Measurements from ENCODE around the gene ELF2. TPM values are rescaled to one million over a fixed set of nuclear protein-coding genes. Genes with fewer than 3 reads are reported as not detected.

ELF2 gene
- polyA plus RNA-seq, 1 of the 3 experiments (the other 2 are of a cell fraction): 14.0 TPM

GRCh38 chr4:139171876-139172691 lies 4.9 kb downstream of the ELF2 start:
- peaks cover 3 to 18% of the 10 kb centered on the region in 2 experiments; a peak in 2 of 4 replicates for H3K4me1 ChIP-seq (ENCODE audit: control insufficient read depth in 1 of 2, insufficient read depth in 2 of 2, low read depth in 1 of 2, low read length in 1 of 2)
- peak overlapping the region; percentile 43 to 83; a peak in 3 of 4 replicates for H3K27ac ChIP-seq (ENCODE audit: low read depth in 2 of 2, low read length in 1 of 2)
- WGBS (ENCODE audit: low lambda C conversion rate): 27% methylated on average over 7 of the region's 7 CpGs
- POLR2A ChIA-PET: no interaction called here
- H3F3A ChIP-seq (replicated peaks; ENCODE audit: insufficient read depth): peaks cover 29% of the 10 kb centered on the region
- H3K9me2 ChIP-seq: no peaks in the 10 kb centered on the region
- H3K9me3 ChIP-seq: no peaks in the 10 kb centered on the region
- no peak for DNase-seq
- TF ChIP-seq FOSL2 (IDR thresholded peaks at IDR 0.05; ENCODE audit: borderline replicate concordance, low read depth) (peak; percentile 82), PBX3 (IDR thresholded peaks at IDR 0.05) (peak; percentile 72), NFIC (IDR thresholded peaks at IDR 0.05; ENCODE audit: borderline replicate concordance) (no peak), CHD2 (IDR thresholded peaks at IDR 0.05; ENCODE audit: low read length, partially characterized antibody) (no peak), USF1 (IDR thresholded peaks at IDR 0.05; ENCODE audit: borderline replicate concordance, low read depth) (no peak), YY1 (IDR thresholded peaks at IDR 0.05; ENCODE audit: low read depth) (peak; percentile 64; the same call in 1 of the 2 replicates), TCF12 (IDR thresholded peaks at IDR 0.05) (peak; percentile 38), FOXJ3 (CRISPR knock-in tag; IDR thresholded peaks at IDR 0.05) (no peak), TEAD4 (IDR thresholded peaks at IDR 0.05; ENCODE audit: borderline replicate concordance, insufficient read depth) (no peak), FOXM1 (IDR thresholded peaks at IDR 0.05; ENCODE audit: low read depth) (no peak), MEF2A (IDR thresholded peaks at IDR 0.05; ENCODE audit: borderline replicate concordance, low read depth) (no peak), IRF3 (IDR thresholded peaks at IDR 0.05; ENCODE audit: low read depth, low read length) (no peak), RXRA (IDR thresholded peaks at IDR 0.05; ENCODE audit: borderline replicate concordance, low read depth) (no peak), EP300 (IDR thresholded peaks at IDR 0.05; ENCODE audit: borderline replicate concordance in 1 of 2, low read depth in 1 of 2, low read length in 1 of 2) (no peak), SIN3A (IDR thresholded peaks at IDR 0.05; ENCODE audit: borderline replicate concordance, low read depth, low read length) (no peak), JUND (IDR thresholded peaks at IDR 0.05) (peak; percentile 61), POLR2AphosphoS5 (IDR thresholded peaks at IDR 0.05; ENCODE audit: low read depth, low read length) (no peak)
- TF ChIP-seq, protein P1, sequence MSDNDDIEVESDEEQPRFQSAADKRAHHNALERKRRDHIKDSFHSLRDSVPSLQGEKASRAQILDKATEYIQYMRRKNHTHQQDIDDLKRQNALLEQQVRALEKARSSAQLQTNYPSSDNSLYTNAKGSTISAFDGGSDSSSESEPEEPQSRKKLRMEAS (IDR thresholded peaks at IDR 0.05; ENCODE audit: low read depth): peak; percentile 49; the same call in 1 of the 2 replicates
- peaks cover 21% of the 10 kb centered on the region; the same call in 1 of the 2 replicates for H4K20me1 ChIP-seq (ENCODE audit: insufficient read depth)
- peaks cover 91% of the 10 kb centered on the region for H3K79me2 ChIP-seq (ENCODE audit: insufficient read depth)
- peak overlapping the region; percentile 63 for H2AFZ ChIP-seq (ENCODE audit: low read depth)
- peak overlapping the region; percentile 10; the same call in 1 of the 2 replicates for H3K9ac ChIP-seq
- H3K4me3 ChIP-seq (ENCODE audit: low read depth in 2 of 2, low read length in 1 of 2): peak overlapping the region in 1 of 2 experiments; percentile 17; a peak in 1 of 4 replicates
- no peaks in the 10 kb centered on the region for H3K27me3 ChIP-seq (ENCODE audit: insufficient read depth)
- peak overlapping the region; percentile 40 for H3K4me2 ChIP-seq
- no peaks in the 10 kb centered on the region for H3K36me3 ChIP-seq (replicated peaks in 1 of 2; ENCODE audit: control insufficient read depth in 1 of 2, insufficient read depth in 2 of 2, low read length in 1 of 2)
- CTCF ChIA-PET: interaction anchor here (0.9 to 3.0 kb wide), 6 partner anchors 68 to 141 kb away, joined by 3 to 13 read pairs (median 4); no protein-coding TSS in a partner anchor
